Prostate gland (tissue), 2 donors: Measurements from ENCODE around the gene CHMP2B. TPM values are rescaled to one million over a fixed set of nuclear protein-coding genes. Genes with fewer than 3 reads are reported as not detected.

Experiments
- DNase-seq: peaks from one replicate; pipeline ENCODE4 v3.0.0-alpha.2; 2019; ENCODE audit warnings: low spot score
- H3K27ac ChIP-seq, 2 donors: fragments of 200-600 bp; sonication (generic); 2 replicates each; pipeline ENCODE4 v1.5.1; 2017 to 2019
- H3K27me3 ChIP-seq: fragments of 200-600 bp; sonication (generic); replicated peaks from 2 replicates; pipeline ENCODE4 v1.5.1; 2019; ENCODE audit not compliant: insufficient read depth
- H3K36me3 ChIP-seq, 2 donors: fragments of 200-600 bp; sonication (generic); 1 replicate in 1 of 2; 2 replicates in 1 of 2; pipeline versions ENCODE4 v1.5.1 to v1.8.1; 2017 to 2019
- H3K4me1 ChIP-seq: fragments of 200-600 bp; sonication (generic); replicated peaks from 2 replicates; pipeline ENCODE4 v1.5.1; 2019
- H3K4me3 ChIP-seq, 2 donors: fragments of 200-600 bp; sonication (generic); 2 replicates each; pipeline ENCODE4 v1.5.1; 2017 to 2019
- H3K9me3 ChIP-seq: fragments of 200-600 bp; sonication (generic); 2 replicates; pipeline ENCODE4 v1.5.1; 2017
- POLR2A ChIP-seq: fragments of 450-650 bp; IDR thresholded peaks from one replicate; pipeline ENCODE4 v1.6.1; 2016; ENCODE audit warnings: antibody characterized with exemption, mild to moderate bottlenecking
- POLR2AphosphoS5 ChIP-seq: sonication (generic); formaldehyde crosslinking; IDR thresholded peaks from one replicate; pipeline ENCODE4 v1.6.1; 2017; ENCODE audit warnings: antibody characterized with exemption
- WGBS: methylation state at CpG from one replicate; pipeline ENCODE4 v1.1.5; 2018; 5-methylcytosine and 5-hydroxymethylcytosine counted together
- intact Hi-C: fragments of 100-400 bp; cut with DNase I; formaldehyde crosslinking; loops from one replicate; pipeline ENCODE4 v1.14.2; 2022
- total RNA-seq, 2 donors: library from RNA; depleted of rRNA; stranded (reverse); fragments of >200 nt; gene quantifications; one replicate each; pipeline ENCODE4 v1.1.0, GENCODE V29; 2016
- TF ChIP-seq, protein P1 (sequence below), 4 experiments: fragments of 200-600 bp in 2 of 4; fragments of 450-650 bp in 2 of 4; sonication (generic) in 2 of 4; IDR thresholded peaks; 1 replicate in 3 of 4; 2 replicates in 1 of 4; pipeline ENCODE4 v1.5.1; 2016 to 2019; ENCODE audit warnings: antibody characterized with exemption in 4 of 4, mild to moderate bottlenecking in 2 of 4, moderate library complexity in 2 of 4

The CHMP2B gene
- total RNA-seq, 2 donors from 2014 or later: 36.1 to 36.4 TPM

DNA sequence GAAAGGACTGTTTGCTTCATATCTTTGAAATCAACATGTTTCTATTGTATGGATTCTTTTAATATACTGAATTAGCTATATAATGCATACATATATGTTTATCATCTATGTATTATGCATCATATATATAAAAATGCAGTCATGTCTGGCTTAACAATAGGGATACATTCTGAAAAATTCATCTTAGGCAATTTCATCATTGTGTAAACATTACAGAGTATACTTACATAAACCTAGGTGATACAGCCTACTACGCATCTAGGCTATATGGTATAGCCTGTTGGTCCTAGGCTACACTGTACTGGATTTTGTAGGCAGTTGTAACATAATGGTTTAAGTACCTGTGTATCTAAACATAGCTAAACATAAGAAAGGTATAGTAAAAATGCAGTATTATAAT is 21.7 kb downstream of the CHMP2B start:
- no peaks in the 10 kb centered on the region for H3K27me3 ChIP-seq
- no peaks in the 10 kb centered on the region for H3K36me3 ChIP-seq
- H3K4me1 ChIP-seq: no peaks in the 10 kb centered on the region
- no peak overlapping the region for H3K27ac ChIP-seq
- no peak for DNase-seq
- H3K4me3 ChIP-seq: no peak overlapping the region
- TF ChIP-seq POLR2A (no peak), POLR2AphosphoS5 (no peak)
- TF ChIP-seq, protein P1, sequence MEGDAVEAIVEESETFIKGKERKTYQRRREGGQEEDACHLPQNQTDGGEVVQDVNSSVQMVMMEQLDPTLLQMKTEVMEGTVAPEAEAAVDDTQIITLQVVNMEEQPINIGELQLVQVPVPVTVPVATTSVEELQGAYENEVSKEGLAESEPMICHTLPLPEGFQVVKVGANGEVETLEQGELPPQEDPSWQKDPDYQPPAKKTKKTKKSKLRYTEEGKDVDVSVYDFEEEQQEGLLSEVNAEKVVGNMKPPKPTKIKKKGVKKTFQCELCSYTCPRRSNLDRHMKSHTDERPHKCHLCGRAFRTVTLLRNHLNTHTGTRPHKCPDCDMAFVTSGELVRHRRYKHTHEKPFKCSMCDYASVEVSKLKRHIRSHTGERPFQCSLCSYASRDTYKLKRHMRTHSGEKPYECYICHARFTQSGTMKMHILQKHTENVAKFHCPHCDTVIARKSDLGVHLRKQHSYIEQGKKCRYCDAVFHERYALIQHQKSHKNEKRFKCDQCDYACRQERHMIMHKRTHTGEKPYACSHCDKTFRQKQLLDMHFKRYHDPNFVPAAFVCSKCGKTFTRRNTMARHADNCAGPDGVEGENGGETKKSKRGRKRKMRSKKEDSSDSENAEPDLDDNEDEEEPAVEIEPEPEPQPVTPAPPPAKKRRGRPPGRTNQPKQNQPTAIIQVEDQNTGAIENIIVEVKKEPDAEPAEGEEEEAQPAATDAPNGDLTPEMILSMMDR (IDR thresholded peaks at IDR 0.05): no peak
- intact Hi-C loops: no loop called here
- no peaks in the 10 kb centered on the region for H3K9me3 ChIP-seq
- WGBS: 87% methylated on average over 1 of the region's 1 CpG

DNA sequence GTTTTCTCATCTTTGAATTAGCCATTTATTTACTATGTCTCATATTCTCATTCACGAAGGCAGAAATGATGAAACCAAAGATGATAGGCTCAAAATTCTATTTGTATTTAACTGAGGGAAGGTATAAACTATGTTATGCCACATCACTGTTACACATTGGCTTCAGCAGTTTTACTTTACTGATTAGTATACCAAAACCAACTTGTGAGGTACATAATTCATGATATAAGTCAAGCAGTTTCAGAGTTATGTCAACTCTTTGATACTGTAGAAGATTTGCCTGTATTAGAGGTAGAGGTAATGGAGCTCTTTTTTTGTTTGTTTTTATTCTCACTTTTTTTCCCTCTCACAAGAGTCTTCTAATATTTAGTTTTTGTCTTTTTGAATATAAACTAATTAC is 22.9 kb downstream of the CHMP2B start:
- Histone ChIP-seq H3K4me3 (no peak overlapping the region), H3K9me3 (no peaks in the 10 kb centered on the region), H3K27me3 (no peaks in the 10 kb centered on the region), H3K36me3 (no peaks in the 10 kb centered on the region), H3K4me1 (no peaks in the 10 kb centered on the region), H3K27ac (no peak overlapping the region)
- 95% methylated on average over 1 of the region's 1 CpG for WGBS
- TF ChIP-seq POLR2A (no peak), POLR2AphosphoS5 (no peak)
- TF ChIP-seq, protein P1 (IDR thresholded peaks at IDR 0.05): no peak
- intact Hi-C loops: no loop called here
- no peak for DNase-seq

DNA sequence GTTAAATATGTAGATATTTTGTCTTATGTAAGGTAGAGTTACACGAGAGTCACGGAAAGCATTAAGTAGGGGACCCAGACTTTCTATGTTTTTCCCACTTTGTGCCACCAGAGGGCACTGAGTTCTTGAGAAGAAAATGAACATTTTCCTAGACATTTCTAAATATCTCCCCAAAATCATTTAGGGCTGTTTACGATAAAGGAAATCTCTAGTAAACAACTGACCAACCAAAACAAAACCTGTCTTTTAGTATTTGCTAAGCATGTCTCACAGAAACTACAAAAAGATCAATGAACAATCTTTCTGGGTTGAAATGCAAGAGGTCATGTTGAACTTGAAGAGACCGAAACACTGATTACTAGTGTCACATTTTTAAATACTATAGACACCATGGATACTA is 33.2 kb downstream of the CHMP2B start:
- Histone ChIP-seq H3K27ac (no peak overlapping the region), H3K4me3 (no peak overlapping the region), H3K36me3 (no peaks in the 10 kb centered on the region), H3K4me1 (no peaks in the 10 kb centered on the region), H3K9me3 (no peaks in the 10 kb centered on the region), H3K27me3 (no peaks in the 10 kb centered on the region)
- intact Hi-C loops: no loop called here
- TF ChIP-seq, protein P1 (IDR thresholded peaks at IDR 0.05): peak in 3 of 4 experiments; percentile 26 to 48 (median 39)
- no peak for TF ChIP-seq POLR2A
- peak; percentile 26 for DNase-seq
- WGBS: 35% methylated on average over 4 of the region's 4 CpGs

DNA sequence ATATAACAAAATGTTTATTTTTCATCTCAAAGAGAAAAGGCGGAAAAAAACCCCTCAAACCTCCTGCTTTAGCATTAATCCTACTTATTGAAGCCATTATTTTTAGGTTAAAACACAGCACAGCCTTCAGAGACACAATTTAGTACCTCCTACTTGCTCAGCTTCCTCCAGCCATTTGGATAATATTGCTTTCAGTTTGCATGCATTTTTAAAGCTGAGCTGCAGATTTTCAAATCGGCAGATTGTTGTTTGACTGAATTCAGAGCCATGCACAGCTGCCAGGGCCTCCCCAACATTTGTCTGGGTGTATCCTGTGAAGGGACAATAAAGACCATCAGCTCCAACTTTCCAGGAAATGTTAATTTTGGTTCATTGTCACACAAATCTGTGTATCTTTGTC is 34.8 kb downstream of the CHMP2B start:
- TF ChIP-seq, protein P1 (IDR thresholded peaks at IDR 0.05): no peak
- TF ChIP-seq POLR2A (no peak), POLR2AphosphoS5 (no peak)
- Histone ChIP-seq H3K4me1 (no peaks in the 10 kb centered on the region), H3K27me3 (no peaks in the 10 kb centered on the region), H3K4me3 (no peak overlapping the region), H3K27ac (no peak overlapping the region), H3K9me3 (no peaks in the 10 kb centered on the region), H3K36me3 (no peaks in the 10 kb centered on the region)
- no peak for DNase-seq
- intact Hi-C loops: no loop called here
- WGBS: 67% methylated on average over 2 of the region's 2 CpGs

DNA sequence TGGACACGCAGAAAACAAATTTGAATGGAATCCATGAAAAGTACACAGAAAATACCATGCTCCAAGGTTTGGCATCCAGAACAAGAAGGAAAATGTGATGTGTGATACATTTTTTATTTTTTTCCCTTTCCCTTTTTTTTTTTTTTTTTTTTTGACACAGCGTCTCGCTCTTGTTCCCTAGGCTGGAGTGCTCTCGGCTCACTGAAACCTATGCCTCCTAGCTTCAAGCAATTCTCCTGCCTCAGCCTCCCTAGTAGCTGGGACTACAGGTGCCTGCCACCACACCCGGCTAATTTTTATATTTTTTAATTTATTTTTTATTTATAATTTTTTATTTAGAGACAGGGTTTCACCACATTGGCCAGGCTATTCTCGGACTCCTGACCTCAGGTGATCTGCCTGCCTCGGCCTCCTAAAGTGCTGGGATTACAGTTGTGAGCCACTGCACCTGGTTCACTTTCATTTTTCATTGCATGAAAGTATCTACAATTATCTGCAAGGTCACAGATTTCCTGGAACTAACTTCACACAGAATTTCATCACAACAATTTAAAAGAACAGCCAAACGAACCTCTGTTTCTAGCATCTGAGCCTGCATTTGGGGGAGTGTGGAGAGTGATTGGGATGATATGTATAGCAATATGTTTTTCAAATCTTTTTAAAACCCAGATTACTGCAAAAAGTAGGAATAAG is 41.0 kb downstream of the CHMP2B start:
- H3K27me3 ChIP-seq: no peaks in the 10 kb centered on the region
- 89% methylated on average over 8 of the region's 8 CpGs for WGBS
- DNase-seq: no peak
- no peaks in the 10 kb centered on the region for H3K9me3 ChIP-seq
- TF ChIP-seq POLR2A (no peak), POLR2AphosphoS5 (no peak)
- TF ChIP-seq, protein P1 (IDR thresholded peaks at IDR 0.05): no peak
- H3K4me3 ChIP-seq: no peak overlapping the region
- intact Hi-C loops: no loop called here
- H3K36me3 ChIP-seq: no peaks in the 10 kb centered on the region
- no peak overlapping the region for H3K27ac ChIP-seq
- no peaks in the 10 kb centered on the region for H3K4me1 ChIP-seq
